Osteoblast (primary cell): ENCODE measurements around the gene PDK2. TPM values are rescaled to one million over a fixed set of nuclear protein-coding genes. Genes with fewer than 3 reads are reported as not detected.
A peak's percentile ranks its signal among the peaks of the same experiment; 100 is the strongest.

ENCODE experiments used
- DNase-seq: peaks from one replicate; pipeline ENCODE4 v3.0.0; 2011; ENCODE audit warnings: low spot score, mixed read lengths; ENCODE audit not compliant: insufficient read length; ENCODE audit errors: missing footprints
- H2AFZ ChIP-seq: 2 replicates; pipeline ENCODE4 v1.6.0; 2011; ENCODE audit warnings: mild to moderate bottlenecking, low read length
- H3K27ac ChIP-seq: 2 replicates; pipeline ENCODE4 v1.5.1; 2011; ENCODE audit warnings: mild to moderate bottlenecking, low read depth, low read length, moderate library complexity
- H3K27me3 ChIP-seq: 2 replicates; pipeline ENCODE4 v1.6.0; 2012; ENCODE audit warnings: mild to moderate bottlenecking, control low read depth, inconsistent platforms, low read length, moderate library complexity; ENCODE audit not compliant: insufficient read depth
- H3K36me3 ChIP-seq: 2 replicates; pipeline ENCODE4 v1.5.1; 2011; ENCODE audit warnings: mild to moderate bottlenecking, low read length, control low read depth, moderate library complexity; ENCODE audit not compliant: insufficient read depth
- H3K4me1 ChIP-seq: 2 replicates; pipeline ENCODE4 v1.5.1; 2011; ENCODE audit warnings: mild to moderate bottlenecking, low read length, control low read depth, moderate library complexity; ENCODE audit not compliant: insufficient read depth
- H3K4me2 ChIP-seq: 2 replicates; pipeline ENCODE4 v1.6.0; 2011; ENCODE audit warnings: mild to moderate bottlenecking, low read length; ENCODE audit not compliant: insufficient read depth
- H3K4me3 ChIP-seq: fragments of 200-600 bp; sonication (generic); 3 replicates; pipeline ENCODE4 v1.5.1; 2012; ENCODE audit warnings: mild to moderate bottlenecking, low read length, inconsistent platforms; ENCODE audit not compliant: insufficient read depth
- H3K79me2 ChIP-seq: 2 replicates; pipeline ENCODE4 v1.6.0; 2012; ENCODE audit warnings: mild to moderate bottlenecking, low read length, control low read depth, inconsistent platforms; ENCODE audit not compliant: insufficient read depth
- H3K9me3 ChIP-seq: 2 replicates; pipeline ENCODE4 v1.5.1; 2011; ENCODE audit warnings: low read depth, low read length, control low read depth
- H4K20me1 ChIP-seq: 2 replicates; pipeline ENCODE4 v1.6.0; 2012; ENCODE audit warnings: mild to moderate bottlenecking, low read length, control low read depth; ENCODE audit not compliant: insufficient read depth
- total RNA-seq: library from RNA; depleted of rRNA; stranded (reverse); fragments of >200 nt; gene quantifications from 2 replicates; pipeline ENCODE4 v1.2.3, GENCODE V29; 2012
- TF ChIP-seq, protein P1 (sequence below): IDR thresholded peaks from 2 replicates; pipeline ENCODE4 v1.5.1; 2011; ENCODE audit warnings: mild to moderate bottlenecking, low read depth, low read length, moderate library complexity; ENCODE audit errors: extremely low read depth

Gene PDK2
- total RNA-seq, 1 donor = 43.4 TPM

GRCh38 chr17:50139950-50140885 lies 45.1 kb downstream of the PDK2 start:
- peak; percentile 100 for DNase-seq
- Histone ChIP-seq H3K27me3 (no peaks in the 10 kb centered on the region), H3K4me1 (no peaks in the 10 kb centered on the region), H4K20me1 (peaks cover 80% of the 10 kb centered on the region), H3K36me3 (peaks cover 87% of the 10 kb centered on the region), H3K27ac (no peak overlapping the region), H3K4me2 (no peak overlapping the region), H3K79me2 (peaks cover 62% of the 10 kb centered on the region), H3K4me3 (no peak overlapping the region), H2AFZ (no peak overlapping the region), H3K9me3 (no peaks in the 10 kb centered on the region)
- TF ChIP-seq, protein P1, sequence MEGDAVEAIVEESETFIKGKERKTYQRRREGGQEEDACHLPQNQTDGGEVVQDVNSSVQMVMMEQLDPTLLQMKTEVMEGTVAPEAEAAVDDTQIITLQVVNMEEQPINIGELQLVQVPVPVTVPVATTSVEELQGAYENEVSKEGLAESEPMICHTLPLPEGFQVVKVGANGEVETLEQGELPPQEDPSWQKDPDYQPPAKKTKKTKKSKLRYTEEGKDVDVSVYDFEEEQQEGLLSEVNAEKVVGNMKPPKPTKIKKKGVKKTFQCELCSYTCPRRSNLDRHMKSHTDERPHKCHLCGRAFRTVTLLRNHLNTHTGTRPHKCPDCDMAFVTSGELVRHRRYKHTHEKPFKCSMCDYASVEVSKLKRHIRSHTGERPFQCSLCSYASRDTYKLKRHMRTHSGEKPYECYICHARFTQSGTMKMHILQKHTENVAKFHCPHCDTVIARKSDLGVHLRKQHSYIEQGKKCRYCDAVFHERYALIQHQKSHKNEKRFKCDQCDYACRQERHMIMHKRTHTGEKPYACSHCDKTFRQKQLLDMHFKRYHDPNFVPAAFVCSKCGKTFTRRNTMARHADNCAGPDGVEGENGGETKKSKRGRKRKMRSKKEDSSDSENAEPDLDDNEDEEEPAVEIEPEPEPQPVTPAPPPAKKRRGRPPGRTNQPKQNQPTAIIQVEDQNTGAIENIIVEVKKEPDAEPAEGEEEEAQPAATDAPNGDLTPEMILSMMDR = peak; percentile 92

DNA sequence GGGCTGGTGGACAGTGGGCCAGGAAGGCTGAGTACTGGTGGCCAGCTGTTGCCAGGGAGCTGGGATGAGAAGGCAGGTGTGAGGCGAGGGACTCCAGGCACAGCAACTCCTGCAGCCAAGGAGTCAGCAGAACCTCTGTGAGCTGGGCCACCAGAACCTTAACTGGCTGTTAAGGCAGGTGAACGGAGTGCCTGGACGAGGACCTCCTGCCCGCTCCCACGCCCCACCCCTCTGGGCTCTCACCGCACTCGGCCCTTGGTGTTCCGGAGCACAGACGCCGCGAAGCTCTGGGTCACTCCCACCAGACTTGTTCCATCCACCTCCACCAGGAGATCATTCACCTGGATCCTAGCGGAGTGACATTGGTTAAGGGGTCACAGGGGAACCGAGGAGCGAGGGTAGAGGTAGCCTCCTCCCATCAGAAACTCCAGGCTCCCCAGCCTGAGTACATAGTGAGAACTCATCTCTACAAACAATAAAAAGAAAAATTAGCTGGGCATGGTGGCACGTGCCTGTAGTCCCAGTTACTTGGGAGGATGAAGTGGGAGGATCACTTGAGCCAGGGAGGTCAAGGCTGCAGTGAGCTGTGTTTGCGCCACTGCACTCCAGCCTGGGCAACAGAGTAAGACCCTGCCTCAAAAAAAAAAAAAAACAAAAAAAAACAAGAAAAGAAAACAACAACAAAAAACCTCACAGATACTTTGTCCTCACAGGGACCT lies 46.0 kb downstream of the PDK2 start:
- DNase-seq = peak; percentile 41
- no peaks in the 10 kb centered on the region for H3K9me3 ChIP-seq
- H3K27me3 ChIP-seq = no peaks in the 10 kb centered on the region
- peaks cover 4% of the 10 kb centered on the region for H3K4me1 ChIP-seq
- TF ChIP-seq, protein P1 = no peak
- no peak overlapping the region for H3K4me2 ChIP-seq
- no peak overlapping the region for H2AFZ ChIP-seq
- peaks cover 86% of the 10 kb centered on the region for H4K20me1 ChIP-seq
- H3K4me3 ChIP-seq = no peak overlapping the region
- H3K27ac ChIP-seq = no peak overlapping the region
- H3K36me3 ChIP-seq = peaks cover 87% of the 10 kb centered on the region
- peaks cover 72% of the 10 kb centered on the region for H3K79me2 ChIP-seq

DNA sequence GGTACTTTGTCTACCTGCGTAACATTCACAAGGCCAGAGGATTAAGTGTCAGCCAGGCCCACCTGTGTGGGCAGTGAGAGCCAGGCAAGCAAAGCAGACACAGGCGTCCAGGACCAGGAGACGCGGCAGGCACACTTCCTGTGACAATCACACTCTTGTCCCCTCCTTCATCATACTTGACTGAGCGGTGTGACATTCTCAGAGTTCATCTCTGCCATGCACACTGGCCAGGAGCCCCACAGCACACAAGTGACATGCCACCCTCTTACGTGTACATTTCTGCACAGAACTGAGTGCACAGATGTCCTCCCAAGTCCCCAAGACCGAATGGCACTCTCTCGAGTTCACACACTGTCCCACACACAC lies 46.6 kb downstream of the PDK2 start:
- Histone ChIP-seq H3K36me3 (peaks cover 82% of the 10 kb centered on the region), H3K4me1 (peaks cover 9% of the 10 kb centered on the region), H3K27me3 (no peaks in the 10 kb centered on the region), H2AFZ (no peak overlapping the region), H3K27ac (no peak overlapping the region), H3K4me3 (no peak overlapping the region), H3K4me2 (no peak overlapping the region), H3K9me3 (no peaks in the 10 kb centered on the region), H3K79me2 (peaks cover 77% of the 10 kb centered on the region), H4K20me1 (peaks cover 92% of the 10 kb centered on the region)
- TF ChIP-seq, protein P1 = no peak
- peak; percentile 52 for DNase-seq
